CD4-positive, alpha-beta T cell treated with Interleukin-2 at 100 ng/mL for 4 hours (primary cell): ENCODE data around the gene IFT81.
"Not testable (repeated sequence)": the region's sequence is repeated elsewhere in the genome, so short reads cannot be mapped to it uniquely, and the experiment has no call there.

Experiments
- DNase-seq: peaks from one replicate; pipeline ENCODE4 v3.0.0-alpha.2; 2020; ENCODE audit warnings: low spot score

IFT81 gene

DNA sequence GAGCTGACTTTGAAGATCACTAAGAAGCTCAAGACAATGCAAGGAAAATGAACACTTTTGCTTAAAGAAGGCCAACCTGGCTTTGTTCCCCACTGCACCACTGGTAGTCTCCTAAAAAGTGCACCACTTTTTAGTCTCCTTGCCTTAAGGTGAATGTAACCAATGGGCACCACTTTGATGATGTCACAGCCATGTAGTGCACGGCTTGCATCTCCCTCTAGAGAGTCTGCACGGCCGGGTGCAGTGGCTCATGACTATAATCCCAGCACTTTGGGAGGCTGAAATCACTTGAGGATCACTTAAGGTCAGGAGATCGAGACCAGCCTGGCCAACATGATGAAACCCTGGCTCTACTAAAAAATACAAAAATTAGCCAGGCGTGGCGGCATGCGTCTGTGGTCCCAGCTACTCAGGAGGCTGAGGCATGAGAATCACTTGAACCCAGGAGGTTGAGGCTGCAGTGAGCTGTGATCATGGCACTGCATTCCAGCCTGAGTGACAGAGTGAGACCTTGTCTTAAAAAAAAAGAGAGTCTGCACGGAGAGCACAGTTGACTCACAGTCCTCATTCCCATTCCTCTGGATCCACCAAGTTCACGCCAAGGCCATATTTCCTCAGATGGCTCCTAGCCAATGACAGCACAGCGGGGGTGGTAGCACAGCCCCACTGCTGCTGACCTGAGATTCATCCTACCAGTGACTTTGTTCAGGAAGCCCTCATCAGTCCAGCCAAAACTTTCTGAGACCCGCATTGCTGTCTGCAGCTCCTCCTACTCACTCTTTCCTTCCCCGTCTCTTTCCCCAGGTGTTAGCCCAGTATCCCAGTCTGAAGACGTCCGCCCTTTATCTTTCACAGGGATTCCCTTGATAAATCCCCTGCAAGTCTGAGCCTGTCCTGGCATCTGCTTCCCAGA is 16.5 kb upstream of the IFT81 start:
- no peak for DNase-seq

DNA sequence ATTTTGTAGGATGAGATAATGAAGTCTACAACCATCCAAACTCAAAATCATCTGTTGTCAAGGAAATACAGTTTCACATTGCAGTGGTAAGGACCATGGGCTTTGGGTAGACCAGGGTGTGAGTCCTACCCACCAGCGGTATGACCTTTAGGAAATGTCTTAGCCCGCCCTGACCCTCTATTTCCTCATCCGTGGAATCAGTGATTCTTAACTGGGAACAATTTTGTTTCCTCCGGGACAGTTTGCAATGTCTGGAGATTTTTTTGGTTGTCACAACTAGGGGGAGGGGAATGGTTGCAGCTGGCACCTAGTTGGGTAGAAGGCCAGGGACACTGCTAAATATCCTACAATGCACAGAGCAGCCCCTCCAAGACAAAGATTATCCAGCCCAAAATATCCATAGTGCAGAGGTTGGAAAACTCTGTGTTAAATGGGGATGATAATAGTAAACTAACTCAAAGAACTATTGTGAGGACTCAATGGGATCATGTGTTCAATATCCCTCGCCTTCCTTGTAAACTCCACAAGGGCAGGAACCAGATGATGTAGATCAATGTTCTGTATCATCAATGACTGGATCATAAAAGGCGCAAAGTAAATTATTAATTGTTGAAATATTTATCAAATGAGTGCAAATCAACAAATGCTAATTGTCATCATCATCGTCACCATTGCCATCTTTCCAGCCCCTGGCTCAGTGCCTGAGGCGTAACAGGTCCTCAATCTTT is 15.7 kb upstream of the IFT81 start:
- DNase-seq, result no peak

- no peak for DNase-seq
These were observed 14.9 kb upstream of the IFT81 start for GRCh38 chr12:110109037-110109836.

- no peak for DNase-seq
These were observed 14.2 kb upstream of the IFT81 start for GRCh38 chr12:110109837-110110535.

DNA sequence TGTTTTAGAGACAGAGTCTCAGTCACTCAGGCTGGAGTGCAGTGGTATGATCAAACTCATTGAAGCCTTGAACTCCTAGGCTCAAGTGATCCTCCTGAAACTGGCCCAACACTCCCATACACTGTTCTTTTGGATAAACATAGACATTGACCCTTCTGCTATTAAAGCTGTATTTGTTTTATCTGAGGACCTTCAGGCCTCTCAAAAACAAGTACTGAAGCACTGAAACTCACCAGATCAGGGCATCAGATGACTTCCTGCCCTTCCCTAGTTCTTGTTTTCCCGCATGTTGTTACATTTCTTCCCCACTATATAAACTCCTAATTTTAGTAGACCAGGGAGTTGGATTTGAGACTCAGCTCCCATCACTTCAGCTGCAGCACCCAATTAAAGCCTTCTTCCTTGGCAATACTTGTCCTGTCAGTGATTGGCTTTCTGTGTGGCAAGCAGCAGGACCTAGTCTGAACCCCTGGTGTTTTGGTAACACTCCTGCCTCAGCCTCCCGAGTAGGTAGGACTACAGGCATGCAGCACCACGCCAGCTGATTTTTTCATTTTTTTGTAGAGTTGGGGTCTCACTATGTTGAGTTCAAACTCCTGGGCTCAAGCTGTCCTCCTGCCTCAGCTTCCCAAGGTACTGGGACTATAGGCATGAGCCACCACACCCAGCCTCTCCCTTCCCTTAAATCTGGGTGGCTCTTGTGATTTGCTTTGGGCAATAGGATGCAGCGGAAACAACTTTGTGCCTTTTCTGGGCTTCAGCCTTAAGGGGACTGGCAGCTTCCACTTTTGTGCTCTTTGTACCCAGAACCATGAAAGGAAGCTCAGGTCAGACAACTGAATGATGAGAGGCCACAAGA is 12.5 kb upstream of the IFT81 start:
- no peak for DNase-seq

DNA sequence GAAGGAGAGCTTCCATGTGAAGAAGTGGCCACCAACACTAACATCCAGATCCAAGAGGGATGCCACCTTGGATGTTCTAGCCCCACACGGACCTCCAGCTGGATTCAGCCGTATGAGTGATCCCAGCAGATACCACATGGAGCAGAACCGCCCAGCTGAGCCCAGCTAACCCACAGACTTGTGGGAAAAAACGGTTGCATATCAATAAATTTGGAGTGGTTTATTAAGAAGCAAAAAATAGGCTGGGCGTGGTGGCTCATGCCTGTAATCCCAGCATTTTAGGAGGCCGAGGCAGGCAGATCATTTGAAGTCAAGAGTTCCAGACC is 11.9 kb upstream of the IFT81 start:
- no peak for DNase-seq

GRCh38 chr12:110114528-110114937 is 9.6 kb upstream of the IFT81 start:
- DNase-seq, result no peak

DNA sequence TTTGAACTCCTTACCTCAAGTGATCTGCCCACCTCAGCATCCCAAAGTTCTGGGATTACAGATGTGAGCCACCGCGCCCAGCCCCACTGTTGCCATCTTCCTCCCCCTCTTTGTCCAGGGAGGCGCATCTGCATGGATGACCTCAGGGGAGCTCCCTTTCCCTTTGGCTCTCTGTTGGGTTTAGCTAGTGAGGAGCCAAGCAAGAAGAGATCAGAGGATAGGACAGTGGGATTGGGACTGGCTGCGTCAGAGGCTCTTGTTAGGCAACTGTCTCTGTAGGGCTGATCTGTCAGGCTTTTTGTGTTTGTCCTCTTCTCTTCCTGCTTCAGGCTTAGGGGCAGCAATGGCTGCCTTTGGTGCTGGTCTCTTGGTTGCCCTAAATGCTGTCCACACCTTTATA is 8.5 kb upstream of the IFT81 start:
- no peak for DNase-seq

GRCh38 chr12:110116623-110117022 is 7.5 kb upstream of the IFT81 start:
- DNase-seq, result no peak

- not testable (repeated sequence) for DNase-seq
These were observed 6.9 kb upstream of the IFT81 start for GRCh38 chr12:110117210-110117609.

GRCh38 chr12:110117956-110118685 is 6.0 kb upstream of the IFT81 start:
- DNase-seq, result no peak

- no peak for DNase-seq
These were observed 1.2 kb upstream of the IFT81 start for GRCh38 chr12:110122929-110123328.

DNA sequence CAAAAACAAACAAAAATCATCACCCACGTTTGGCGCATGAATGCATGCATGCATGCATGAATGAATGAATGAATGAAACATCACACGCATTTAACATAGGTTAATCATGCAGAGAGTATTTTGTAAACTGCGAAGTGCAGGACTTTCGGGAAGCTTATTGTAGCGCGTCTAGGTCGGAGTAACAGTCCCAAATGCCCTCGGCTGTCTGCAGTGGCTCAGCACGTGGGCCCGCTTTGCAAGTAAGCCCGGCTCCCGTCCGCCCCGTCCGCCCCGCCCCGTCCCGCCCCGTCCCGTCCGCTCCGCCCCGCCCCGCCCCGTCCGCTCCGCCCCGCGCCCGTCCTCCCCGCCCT is 263 bp upstream of the IFT81 start:
- no peak for DNase-seq

DNA sequence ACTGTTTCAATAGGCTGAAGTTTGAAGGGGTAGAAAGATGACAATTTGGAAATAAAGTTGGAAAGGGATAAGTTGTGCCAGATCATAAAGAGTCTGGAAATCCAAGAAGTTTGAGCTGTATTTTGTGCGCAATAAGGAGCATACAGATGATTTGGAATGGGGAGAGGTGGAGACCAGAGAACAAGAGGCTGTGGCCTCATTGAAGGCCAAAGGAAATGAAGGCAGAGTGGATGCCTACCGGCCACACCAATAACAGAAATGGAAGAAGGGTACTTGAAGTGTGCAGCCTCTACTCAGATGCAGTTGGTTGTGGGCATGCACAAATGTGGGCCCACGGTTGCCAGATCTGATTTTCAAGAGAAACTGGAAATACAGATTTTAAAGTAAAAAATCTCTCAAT is 2.4 kb downstream of the IFT81 start:
- no peak for DNase-seq

DNA sequence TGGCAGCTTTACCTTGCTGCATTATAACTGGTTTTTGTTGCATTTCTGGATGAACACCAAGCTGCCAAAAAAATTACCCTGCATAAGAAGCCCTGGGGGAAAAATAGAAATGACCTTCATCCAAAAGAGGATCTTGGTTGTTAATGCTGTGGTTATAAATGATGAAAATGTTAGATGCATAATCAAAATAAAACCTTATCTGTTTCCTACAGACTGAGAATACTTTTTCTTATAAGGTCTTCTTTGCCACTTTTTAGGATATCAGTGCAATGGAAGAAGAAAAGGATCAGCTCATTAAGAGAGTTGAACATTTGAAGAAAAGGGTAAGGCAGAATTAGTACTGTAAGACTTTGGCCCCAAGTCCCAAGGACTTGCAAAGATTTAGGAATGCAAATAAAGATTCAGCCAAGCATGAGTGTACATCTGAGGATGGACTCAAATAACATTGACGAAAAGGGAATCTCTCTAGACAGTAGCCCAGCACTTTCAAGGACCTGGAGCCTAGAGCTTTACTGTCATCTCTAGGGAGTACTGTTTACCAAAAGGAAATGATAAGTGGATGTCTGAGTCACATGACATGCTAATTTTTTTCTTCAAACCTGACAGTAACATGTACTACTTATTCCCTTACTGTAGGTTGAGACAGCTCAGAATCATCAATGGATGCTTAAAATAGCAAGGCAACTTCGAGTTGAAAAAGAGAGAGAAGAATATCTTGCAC is 10.7 kb downstream of the IFT81 start:
- no peak for DNase-seq

DNA sequence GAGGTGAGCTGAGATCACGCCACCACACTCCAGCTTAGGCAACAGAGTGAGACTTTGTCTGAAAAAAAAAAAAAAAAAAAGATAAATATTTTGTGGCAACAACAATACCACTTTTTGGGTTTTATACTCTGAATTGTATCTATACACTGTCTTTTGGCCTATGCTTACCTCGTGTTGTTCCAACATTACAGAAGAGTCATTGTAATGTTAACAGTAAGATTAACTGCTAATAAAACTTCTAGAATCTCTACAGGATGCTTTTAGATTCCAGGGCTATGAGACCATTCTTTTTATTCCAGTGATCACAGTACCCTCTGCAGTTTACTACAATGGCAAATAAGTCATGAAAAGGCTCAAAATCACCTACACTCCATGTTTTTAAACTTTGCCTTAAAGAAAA is 11.6 kb downstream of the IFT81 start:
- DNase-seq, result no peak

DNA sequence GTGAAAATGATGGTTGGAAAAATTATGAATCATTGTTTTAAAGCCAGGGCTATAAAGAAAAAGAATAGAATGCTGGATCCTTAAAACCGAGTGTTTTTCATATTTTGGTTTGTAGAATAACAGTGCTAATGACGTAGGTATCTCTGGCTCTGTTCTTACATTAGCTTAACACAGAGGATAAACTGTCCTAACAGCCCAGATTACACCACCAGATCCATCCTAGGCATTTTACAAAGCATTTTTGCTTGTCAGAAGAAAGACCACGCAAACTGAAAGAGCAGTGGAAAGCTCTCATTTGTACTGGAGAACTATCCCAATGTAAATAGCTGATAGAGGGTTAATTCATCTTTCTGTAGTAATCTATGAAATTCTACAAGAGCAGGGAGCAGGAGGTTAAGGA is 13.6 kb downstream of the IFT81 start:
- no peak for DNase-seq

- no peak for DNase-seq
These were observed 17.2 kb downstream of the IFT81 start for GRCh38 chr12:110141389-110141788.

- DNase-seq, result no peak
These were observed 22.8 kb downstream of the IFT81 start for GRCh38 chr12:110146986-110147385.
